ENCODE measurements around the gene RAI1.

DNA sequence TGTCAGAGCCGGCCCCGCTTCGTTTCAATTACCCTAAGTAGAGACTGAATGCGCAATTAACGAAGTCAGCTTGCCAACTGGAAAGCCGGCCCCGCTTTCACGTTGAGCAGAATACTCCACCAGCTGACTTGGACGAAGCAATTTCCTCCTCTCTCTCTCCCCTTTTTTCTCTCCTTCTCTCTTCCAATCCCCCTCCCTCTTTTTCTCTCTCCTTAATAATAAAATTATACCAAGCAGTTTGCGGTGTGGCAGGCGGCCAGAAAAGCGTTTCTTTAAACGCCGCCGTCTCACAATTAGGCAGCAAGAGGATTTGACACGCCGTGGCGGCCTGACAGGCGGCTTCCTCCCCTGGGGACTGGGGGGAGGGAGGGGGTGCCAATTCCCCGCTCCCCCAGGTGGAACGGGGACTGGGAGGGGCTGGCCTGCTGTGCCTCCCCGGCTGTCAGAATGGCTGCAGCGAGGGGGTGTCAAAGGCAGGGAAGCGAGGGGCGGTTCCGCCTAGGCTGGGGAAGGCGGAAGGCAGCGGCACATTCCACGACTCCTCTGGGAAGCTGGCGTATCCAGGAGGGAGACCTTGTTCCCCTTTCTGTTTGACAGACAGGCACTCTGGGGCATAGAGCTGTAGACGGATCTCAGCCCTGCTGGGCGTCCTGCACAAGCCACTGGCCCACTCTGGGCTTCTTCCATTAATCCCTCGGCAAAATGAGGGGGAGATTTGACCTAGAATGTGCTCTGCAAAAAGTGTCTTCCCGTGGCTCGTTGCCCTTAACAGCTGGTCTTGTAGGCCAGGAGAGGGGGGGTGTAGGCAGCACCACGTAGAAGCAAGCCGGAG is 102.8 kb downstream of the RAI1 start:
- TF ChIP-seq, protein P1, sequence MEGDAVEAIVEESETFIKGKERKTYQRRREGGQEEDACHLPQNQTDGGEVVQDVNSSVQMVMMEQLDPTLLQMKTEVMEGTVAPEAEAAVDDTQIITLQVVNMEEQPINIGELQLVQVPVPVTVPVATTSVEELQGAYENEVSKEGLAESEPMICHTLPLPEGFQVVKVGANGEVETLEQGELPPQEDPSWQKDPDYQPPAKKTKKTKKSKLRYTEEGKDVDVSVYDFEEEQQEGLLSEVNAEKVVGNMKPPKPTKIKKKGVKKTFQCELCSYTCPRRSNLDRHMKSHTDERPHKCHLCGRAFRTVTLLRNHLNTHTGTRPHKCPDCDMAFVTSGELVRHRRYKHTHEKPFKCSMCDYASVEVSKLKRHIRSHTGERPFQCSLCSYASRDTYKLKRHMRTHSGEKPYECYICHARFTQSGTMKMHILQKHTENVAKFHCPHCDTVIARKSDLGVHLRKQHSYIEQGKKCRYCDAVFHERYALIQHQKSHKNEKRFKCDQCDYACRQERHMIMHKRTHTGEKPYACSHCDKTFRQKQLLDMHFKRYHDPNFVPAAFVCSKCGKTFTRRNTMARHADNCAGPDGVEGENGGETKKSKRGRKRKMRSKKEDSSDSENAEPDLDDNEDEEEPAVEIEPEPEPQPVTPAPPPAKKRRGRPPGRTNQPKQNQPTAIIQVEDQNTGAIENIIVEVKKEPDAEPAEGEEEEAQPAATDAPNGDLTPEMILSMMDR (tag by site-specific recombination; IDR thresholded peaks at IDR 0.05): no peak
- TF ChIP-seq ZNF549 (tag by site-specific recombination; IDR thresholded peaks at IDR 0.05) (no peak), WT1 (tag by site-specific recombination; IDR thresholded peaks at IDR 0.05) (peak; percentile 91), GLI2 (tag by site-specific recombination; IDR thresholded peaks at IDR 0.05; ENCODE audit: borderline replicate concordance, low read depth) (no peak)
- TF ChIP-seq, protein P2, sequence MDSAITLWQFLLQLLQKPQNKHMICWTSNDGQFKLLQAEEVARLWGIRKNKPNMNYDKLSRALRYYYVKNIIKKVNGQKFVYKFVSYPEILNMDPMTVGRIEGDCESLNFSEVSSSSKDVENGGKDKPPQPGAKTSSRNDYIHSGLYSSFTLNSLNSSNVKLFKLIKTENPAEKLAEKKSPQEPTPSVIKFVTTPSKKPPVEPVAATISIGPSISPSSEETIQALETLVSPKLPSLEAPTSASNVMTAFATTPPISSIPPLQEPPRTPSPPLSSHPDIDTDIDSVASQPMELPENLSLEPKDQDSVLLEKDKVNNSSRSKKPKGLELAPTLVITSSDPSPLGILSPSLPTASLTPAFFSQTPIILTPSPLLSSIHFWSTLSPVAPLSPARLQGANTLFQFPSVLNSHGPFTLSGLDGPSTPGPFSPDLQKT (IDR thresholded peaks at IDR 0.05; ENCODE audit: borderline replicate concordance, low read depth, low read length): no peak

Data from HEK293 (cell line).